ENCODE results near the gene ADAMTS10. TPM values are rescaled to one million over a fixed set of nuclear protein-coding genes. Genes with fewer than 3 reads are reported as not detected.
A peak's percentile ranks its signal among the peaks of the same experiment; 100 is the strongest.

Gene ADAMTS10
- total and polyA plus RNA-seq, 2 of the 13 experiments (the other 11 are each of a cell fraction or from before 2014, with no cell fraction given) = 0.49 to 1.7 TPM

GRCh38 chr19:8638078-8638619 is 27.6 kb upstream of the ADAMTS10 start (continued):
- TF ChIP-seq NR0B2 (CRISPR knock-in tag; IDR thresholded peaks at IDR 0.05) (no peak), CREB1 (IDR thresholded peaks at IDR 0.05) (no peak), CREB1 (CRISPR knock-in tag; IDR thresholded peaks at IDR 0.05) (no peak), HNF4G (IDR thresholded peaks at IDR 0.05; ENCODE audit: borderline replicate concordance, low read depth, low read length) (no peak), HNF4G (CRISPR knock-in tag; IDR thresholded peaks at IDR 0.05; ENCODE audit: borderline replicate concordance, low read depth) (no peak), TBX2 (CRISPR knock-in tag; IDR thresholded peaks at IDR 0.05; ENCODE audit: borderline replicate concordance) (peak; percentile 59; the same call in 1 of the 2 replicates), RFXANK (CRISPR knock-in tag; IDR thresholded peaks at IDR 0.05) (no peak), ZNF670 (CRISPR knock-in tag; IDR thresholded peaks at IDR 0.05; ENCODE audit: borderline replicate concordance) (peak; percentile 60; the same call in 1 of the 2 replicates), RELA (CRISPR knock-in tag; IDR thresholded peaks at IDR 0.05) (no peak), RFX1 (IDR thresholded peaks at IDR 0.05) (no peak), EHMT2 (IDR thresholded peaks at IDR 0.05; ENCODE audit: borderline replicate concordance, low read depth, low read length) (no peak), ZBTB14 (CRISPR knock-in tag; IDR thresholded peaks at IDR 0.05) (no peak), ELF4 (CRISPR knock-in tag; IDR thresholded peaks at IDR 0.05; ENCODE audit: borderline replicate concordance) (no peak), ISX (CRISPR knock-in tag; conservative IDR thresholded peaks at IDR 0.05) (no peak), ZNF17 (CRISPR knock-in tag; IDR thresholded peaks at IDR 0.05) (no peak), ZBTB25 (CRISPR knock-in tag; IDR thresholded peaks at IDR 0.05) (no peak), SNAPC2 (CRISPR knock-in tag; IDR thresholded peaks at IDR 0.05) (no peak), SMARCE1 (IDR thresholded peaks at IDR 0.05; ENCODE audit: borderline replicate concordance) (no peak), FOXC1 (CRISPR knock-in tag; IDR thresholded peaks at IDR 0.05; ENCODE audit: borderline replicate concordance) (no peak), ZNF24 (IDR thresholded peaks at IDR 0.05) (peak; percentile 88), GZF1 (CRISPR knock-in tag; IDR thresholded peaks at IDR 0.05) (no peak), ZNF768 (CRISPR knock-in tag; IDR thresholded peaks at IDR 0.05) (peak; percentile 76; the same call in 1 of the 2 replicates)
- TF ChIP-seq, protein P1, sequence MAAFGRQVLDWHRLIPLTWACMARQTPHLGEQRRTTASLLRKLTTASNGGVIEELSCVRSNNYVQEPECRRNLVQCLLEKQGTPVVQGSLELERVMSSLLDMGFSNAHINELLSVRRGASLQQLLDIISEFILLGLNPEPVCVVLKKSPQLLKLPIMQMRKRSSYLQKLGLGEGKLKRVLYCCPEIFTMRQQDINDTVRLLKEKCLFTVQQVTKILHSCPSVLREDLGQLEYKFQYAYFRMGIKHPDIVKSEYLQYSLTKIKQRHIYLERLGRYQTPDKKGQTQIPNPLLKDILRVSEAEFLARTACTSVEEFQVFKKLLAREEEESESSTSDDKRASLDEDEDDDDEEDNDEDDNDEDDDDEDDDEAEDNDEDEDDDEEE (CRISPR knock-in tag; IDR thresholded peaks at IDR 0.05) = no peak
- TF ChIP-seq, protein P2, sequence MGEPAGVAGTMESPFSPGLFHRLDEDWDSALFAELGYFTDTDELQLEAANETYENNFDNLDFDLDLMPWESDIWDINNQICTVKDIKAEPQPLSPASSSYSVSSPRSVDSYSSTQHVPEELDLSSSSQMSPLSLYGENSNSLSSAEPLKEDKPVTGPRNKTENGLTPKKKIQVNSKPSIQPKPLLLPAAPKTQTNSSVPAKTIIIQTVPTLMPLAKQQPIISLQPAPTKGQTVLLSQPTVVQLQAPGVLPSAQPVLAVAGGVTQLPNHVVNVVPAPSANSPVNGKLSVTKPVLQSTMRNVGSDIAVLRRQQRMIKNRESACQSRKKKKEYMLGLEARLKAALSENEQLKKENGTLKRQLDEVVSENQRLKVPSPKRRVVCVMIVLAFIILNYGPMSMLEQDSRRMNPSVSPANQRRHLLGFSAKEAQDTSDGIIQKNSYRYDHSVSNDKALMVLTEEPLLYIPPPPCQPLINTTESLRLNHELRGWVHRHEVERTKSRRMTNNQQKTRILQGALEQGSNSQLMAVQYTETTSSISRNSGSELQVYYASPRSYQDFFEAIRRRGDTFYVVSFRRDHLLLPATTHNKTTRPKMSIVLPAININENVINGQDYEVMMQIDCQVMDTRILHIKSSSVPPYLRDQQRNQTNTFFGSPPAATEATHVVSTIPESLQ (CRISPR knock-in tag; conservative IDR thresholded peaks at IDR 0.05) = no peak
- TF ChIP-seq, protein P3, sequence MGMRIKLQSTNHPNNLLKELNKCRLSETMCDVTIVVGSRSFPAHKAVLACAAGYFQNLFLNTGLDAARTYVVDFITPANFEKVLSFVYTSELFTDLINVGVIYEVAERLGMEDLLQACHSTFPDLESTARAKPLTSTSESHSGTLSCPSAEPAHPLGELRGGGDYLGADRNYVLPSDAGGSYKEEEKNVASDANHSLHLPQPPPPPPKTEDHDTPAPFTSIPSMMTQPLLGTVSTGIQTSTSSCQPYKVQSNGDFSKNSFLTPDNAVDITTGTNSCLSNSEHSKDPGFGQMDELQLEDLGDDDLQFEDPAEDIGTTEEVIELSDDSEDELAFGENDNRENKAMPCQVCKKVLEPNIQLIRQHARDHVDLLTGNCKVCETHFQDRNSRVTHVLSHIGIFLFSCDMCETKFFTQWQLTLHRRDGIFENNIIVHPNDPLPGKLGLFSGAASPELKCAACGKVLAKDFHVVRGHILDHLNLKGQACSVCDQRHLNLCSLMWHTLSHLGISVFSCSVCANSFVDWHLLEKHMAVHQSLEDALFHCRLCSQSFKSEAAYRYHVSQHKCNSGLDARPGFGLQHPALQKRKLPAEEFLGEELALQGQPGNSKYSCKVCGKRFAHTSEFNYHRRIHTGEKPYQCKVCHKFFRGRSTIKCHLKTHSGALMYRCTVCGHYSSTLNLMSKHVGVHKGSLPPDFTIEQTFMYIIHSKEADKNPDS (CRISPR knock-in tag; IDR thresholded peaks at IDR 0.05) = no peak

Measured in HepG2 (cell line).